ENCODE measurements around the gene BBS10.
A peak's percentile ranks its signal among the peaks of the same experiment; 100 is the strongest.
"Not testable (repeated sequence)": the region's sequence is repeated elsewhere in the genome, so short reads cannot be mapped to it uniquely, and the experiment has no call there.

Gene BBS10

DNA sequence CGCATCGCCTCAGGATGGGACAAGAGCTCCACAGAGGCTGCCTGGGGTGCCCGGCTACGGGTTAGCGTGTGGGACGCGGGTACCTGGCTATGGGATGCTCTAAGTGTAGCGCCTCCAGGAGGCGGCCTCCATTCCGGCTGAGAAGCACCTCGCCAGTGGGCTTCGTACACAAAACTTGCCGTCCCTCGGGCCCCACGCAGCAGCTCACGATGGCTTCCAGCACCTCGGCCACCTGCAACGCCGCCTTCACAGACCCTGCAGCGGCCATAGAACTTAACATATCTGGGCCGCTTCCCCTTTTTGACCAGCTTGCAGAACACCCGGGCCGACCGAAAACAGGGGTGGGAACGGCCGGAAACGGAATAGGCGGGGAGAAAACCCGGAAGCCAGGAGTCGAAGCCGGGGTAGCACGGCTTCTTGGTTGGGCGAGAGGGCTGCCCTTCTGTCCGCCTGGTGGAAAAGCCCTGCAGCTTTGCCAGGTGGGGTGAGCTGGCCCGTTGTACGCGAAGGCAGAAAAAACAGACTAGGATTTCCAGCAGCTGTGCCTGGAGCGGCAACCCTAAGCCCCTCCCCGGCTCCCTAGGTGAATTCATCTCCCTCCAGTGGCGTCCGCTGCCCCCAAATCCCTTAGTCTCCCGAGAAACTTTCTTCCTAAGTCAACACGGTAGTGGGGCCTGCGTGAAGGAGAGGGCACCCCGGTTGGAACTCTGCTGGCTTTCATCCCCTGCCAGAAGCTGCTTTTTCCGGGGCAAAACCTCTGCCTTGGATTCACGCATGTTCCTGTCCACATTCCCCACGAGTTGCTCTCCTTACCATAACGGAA lies at the start of gene BBS10:
Gene BBS10 (minus strand): TSS at position 337 of the 823 bp plus-strand sequence. CDS start 57 bp downstream, at position 280.
- peak; percentile 93 for DNase-seq

DNA sequence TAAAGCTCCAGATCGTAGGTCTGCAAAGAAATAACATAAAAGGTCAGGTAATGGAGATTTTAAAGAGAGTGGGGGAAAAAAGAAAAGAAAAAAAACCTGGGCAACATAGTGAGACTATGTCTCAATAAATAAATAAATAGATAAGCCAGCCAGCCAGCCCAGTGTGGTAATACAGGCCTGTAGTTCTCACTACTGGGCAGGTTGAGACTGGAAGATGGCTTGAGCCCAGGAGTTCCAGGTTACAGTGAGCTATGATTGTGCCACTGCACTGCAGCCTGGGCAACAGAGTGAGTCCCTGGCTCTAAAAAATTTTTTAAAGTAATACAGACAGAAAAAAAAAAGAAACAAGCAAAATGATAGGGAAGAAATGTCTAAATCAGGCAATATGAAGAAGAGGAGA lies 43.2 kb upstream of the BBS10 start:
- DNase-seq = no peak

DNA sequence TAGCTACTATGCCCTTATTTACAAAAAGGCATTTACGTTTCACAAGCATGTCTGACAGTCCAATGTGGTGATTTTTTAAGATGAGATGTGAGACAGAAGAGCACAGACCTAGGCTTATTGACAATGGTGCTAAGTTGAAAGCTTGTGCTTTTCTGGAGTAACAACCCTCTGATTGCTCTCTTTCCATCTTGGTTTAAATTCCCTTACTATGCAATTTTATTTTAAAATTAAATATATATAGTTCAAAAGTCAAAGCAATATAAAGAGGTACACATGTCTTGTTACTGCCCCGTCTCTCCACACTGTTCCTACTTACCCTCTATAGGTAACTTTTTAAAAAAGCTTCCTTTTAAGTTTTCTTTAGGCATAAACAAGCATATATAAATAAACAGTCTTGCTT lies 39.4 kb upstream of the BBS10 start:
- DNase-seq = no peak

DNA sequence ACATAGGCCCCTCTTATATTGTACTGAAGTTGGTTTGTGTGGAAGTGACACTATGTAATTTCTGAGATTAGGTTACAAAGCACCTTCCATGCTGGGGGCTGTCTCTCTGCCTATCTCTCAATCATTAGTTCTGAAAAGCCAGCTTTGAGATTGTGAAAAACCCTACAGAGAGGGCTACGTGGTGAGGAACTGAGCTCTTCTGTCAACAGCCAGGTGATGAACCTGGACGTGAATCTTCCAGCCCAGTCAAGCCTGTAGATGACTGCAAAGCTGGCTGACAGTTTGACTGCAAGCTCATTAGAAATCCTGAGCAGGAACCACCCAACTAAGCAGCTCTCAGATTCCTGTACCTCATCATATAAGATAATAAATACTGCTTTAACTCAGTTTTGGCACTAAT lies 36.3 kb upstream of the BBS10 start:
- DNase-seq = no peak

DNA sequence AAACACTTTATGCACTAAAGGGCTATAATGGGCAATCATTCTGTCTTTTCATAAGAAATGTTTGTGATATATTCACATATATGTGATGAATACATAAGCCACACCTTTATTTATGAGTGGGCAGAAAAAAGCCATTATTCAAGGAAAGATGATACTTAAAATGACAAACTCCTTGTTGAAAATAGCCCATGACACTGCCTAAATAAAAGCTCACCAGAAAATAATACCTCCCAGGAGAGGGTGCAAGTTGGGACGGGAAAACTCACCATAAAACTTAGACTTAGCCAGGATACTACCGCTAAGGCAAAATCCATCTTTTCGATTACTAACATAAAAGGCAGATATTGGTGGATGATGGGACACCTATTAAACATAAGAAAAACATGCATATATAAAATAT lies 35.8 kb upstream of the BBS10 start:
- no peak for DNase-seq

DNA sequence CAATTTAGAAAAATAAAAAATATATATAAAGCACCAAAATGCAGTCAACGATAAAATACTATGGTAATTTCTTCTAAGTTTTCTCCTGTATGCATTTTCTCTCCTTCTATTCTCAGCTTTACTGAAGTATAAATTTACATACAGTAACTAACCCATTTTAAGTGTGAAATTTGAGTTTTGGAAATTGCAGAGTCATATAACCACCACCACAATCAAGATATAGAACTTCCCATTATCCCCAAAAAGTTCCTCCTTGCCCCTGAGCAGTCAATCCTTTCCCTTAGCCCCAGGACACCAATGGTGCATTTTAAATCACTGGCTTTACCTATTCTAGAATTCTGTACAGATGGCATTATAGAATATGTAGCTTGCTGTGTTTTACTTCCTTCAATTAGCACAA lies 31.0 kb upstream of the BBS10 start:
- DNase-seq = no peak

DNA sequence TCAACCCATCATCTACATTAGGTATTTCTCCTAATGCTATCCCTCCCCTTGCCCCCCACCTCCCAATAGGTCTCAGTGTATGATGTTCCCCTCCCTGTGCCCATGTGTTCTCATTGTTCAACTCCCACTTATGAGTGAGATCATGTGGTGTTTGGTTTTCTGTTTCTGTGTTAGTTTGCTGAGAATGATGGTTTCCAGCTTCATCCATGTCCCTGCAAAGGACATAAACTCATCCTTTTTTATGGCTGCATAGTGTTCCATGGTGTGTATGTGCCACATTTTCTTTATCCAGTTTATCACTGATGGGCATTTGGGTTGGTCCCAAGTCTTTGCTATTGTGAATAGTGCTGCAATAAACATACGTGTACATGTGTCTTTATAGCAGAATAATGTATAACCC lies 28.7 kb upstream of the BBS10 start:
- DNase-seq = not testable (repeated sequence)

DNA sequence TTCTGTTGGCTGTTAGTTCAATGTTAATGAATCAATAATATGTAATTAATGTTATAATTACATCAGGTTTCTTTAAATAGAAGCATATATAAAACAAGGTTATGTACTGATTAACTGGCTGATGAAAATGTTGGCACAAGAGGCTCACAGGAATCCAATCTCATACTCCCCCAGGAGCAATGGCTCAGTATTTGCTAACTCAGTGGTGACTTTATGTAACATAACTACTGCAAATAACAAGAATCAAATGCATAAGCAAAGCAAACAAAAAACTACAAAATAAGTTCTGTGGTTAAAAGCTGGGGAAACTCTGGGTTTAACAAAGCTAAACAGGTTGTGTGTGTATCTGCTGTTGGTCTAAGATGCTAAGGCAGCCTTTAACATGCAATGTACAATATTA lies 27.7 kb upstream of the BBS10 start:
- DNase-seq = no peak

DNA sequence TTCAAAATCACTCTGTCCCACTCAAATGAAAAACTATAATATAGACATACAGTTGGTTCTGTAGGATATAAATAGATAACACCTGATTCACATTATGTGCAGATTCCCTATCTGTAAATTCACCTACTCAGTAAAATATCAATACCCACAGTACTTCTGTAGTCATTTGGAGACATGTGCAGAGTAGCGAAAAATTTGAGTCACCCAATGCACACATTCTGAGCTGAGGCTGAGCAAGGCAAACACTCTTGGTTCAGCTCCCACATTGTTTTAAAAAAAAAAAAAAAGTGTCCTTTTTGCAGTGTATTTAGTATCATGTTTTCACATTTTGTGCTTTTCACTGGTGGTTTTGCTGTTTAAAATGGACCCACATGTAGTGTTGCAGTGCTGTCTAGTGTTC lies 27.3 kb upstream of the BBS10 start:
- DNase-seq = peak; percentile 52

DNA sequence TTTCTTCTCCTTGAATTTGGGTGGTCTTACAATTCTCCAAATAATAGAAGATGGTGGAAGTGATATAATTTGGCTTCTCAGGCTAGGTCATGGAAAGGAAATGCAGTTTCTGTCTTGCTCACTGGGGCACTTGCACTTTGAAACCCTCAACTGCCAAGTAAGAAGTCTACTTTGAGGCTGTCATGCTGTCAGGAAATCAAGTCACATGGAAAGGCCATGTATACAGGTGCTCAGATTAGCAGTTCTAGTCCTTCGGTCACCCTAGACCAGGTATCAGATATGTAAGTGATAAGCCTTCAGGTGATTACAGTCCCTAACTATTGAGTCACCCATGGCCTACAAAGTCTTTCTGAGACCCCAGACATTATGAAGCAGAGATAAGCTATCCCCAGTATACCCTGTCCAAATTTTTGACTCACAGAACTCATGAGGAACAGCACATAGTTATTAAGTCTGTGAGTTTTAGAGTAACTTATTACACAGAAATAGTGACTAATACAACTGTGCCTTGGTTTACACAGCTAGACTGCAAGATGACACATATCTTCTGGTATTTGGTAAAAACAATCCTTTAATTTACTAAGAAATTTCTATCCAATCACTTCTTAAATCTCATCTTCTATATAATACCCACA lies 26.3 kb upstream of the BBS10 start:
- DNase-seq = peak; percentile 61

DNA sequence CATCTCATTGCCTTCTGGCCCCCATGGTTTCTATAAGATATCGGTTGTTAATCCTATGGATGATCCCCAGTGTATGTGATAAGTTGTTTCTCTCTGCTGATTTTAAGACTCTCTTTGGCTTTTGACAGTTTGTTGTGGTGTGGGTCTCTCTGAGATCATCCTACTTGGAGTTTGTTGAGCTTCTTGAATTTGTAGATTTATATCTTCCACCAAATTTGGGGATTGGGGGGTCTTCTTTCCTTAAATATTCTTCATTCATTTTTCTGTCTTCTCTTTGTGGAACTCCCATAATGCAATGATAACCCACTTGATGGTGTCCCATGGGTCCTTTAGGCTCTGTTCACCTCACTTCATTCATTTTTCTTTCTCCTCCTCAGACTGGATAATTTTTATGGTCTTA lies 20.0 kb upstream of the BBS10 start:
- DNase-seq = no peak

DNA sequence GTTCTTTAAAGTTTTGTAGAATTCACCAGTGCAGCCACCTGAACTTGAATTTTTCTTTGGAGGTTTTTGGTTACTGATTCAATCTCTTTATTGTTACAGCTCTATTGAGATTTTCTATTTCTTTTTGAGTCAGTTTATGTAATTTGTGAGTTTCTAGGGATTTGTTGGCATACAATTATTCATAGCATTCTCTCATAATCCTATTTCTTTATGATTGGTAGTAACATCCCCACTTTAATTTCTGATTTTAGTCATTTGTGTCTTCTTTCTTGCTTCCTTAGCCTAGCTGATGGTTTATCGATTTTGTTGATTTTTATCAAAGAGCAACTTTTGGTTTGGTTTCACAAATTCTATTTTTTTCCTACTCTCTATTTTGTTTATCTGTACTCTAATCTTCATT lies 17.9 kb upstream of the BBS10 start:
- DNase-seq = peak; percentile 27

DNA sequence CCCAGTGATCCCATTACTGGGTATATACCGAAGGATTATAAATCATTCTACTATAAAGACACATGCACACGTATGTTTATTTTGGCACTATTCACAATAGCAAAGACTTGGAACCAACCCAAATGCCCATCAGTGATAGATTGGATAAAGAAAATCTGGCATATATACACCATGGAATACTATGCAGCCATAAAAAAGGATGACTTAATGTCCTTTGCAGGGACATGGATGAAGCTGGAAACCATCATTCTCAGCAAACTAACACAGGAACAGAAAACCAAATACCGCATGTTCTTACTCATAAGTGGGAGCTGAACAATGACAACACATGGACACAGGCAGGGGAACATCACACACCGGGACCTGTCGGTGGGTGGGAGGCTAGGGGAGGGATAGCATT lies 15.9 kb upstream of the BBS10 start:
- DNase-seq = not testable (repeated sequence)

DNA sequence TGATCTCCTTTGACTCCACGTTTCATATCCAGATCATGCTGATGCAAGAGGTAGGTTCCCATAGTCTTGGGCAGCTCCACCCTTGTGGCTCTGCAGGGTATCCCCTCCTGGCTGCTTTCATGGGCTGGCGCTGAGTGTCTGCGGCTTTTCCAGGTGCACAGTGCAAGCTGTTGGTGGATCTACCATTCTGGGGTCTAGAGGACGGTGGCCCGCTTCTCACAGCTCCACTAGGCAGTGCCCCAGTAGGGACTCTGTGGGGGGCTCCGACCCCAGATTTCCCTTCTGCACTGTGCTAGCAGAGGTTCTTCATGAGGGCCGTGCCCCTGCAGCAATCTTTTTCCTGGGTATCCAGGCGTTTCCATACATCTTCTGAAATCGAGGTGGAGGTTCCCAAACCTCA lies 12.1 kb upstream of the BBS10 start:
- no peak for DNase-seq

DNA sequence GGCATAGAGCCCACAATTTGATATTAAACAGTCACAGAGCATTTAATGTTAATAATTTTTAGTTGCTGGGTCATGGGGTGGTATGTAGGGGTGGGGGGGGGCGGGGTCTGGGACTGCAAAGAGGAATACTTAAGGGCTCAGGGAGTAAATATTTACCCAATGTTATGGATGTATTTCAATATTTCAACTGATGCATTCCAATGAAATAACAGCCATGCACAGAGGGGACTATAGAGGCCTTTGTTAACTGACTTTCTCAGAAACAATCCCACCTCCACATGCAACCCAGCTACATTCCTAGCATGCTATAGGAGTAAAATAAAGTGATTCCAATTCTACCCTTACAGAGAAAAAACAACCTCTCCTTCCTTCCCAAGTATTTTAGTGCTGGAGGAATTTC lies 7.9 kb upstream of the BBS10 start:
- DNase-seq = no peak

DNA sequence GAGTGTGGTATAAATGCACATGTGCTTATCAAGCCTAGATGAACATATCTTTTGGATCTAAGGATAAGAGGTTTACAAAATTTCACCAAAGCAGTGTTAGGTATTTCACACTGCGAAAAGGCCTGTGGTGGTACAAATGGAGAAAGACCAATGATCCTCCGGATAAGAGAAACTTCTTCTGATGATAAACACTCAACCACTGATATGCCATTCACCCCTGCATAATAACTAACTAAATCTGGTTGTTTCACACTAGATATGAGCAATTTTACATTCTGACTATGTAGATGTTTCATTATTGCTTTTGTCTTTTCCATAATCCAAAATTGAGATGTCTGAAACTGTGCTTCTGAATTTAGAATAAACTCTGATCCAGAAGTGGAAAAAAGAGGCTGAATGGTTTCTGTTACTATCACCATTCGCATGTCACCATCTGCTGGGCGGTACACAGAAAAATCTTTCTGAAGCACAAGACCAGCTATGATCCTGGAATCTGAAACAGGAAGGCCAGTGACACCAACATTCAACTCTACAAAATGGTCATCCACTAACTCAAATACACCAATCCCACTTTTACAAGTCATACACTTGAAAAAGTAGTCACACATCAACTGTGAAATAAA lies 1.3 kb downstream of the BBS10 start:
- peak; percentile 68 for DNase-seq

DNA sequence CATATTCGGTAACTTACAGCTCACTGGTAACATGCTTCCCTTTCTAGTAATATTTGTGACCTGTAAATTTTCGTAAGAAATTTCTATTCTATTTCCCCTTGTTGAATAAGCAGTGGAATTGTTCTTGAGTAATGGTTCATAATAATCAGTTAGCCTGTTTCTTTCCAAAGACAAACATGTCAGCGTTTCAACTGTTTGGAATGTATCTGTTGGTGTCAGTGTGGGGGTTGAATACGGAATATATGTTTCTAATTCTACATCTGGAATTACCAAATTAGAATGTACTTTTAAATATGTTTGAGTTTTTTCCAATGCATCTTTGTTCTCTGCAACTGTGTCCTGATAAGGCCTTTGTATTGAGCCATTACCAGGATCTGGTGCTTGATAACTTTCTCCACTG lies 2.0 kb downstream of the BBS10 start:
- no peak for DNase-seq

DNA sequence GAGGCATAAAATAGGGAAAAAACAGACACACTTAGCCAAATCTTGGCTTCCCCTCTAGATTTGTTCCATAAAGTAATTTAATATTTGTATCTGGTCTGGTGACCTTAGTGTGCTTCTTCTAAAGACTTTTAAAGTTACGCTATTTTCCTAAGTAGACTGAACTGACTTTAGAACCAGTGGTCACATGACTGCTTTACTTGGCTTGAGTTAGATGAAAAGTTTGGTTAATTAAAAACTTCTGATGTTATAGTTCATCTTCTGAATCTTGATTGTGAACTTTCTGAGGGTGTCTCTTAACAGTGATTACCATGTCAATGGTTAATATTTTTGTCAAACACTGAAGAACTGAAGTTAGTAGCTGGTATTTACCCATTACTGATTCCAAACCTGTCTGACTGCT lies 2.6 kb downstream of the BBS10 start:
- DNase-seq = no peak

DNA sequence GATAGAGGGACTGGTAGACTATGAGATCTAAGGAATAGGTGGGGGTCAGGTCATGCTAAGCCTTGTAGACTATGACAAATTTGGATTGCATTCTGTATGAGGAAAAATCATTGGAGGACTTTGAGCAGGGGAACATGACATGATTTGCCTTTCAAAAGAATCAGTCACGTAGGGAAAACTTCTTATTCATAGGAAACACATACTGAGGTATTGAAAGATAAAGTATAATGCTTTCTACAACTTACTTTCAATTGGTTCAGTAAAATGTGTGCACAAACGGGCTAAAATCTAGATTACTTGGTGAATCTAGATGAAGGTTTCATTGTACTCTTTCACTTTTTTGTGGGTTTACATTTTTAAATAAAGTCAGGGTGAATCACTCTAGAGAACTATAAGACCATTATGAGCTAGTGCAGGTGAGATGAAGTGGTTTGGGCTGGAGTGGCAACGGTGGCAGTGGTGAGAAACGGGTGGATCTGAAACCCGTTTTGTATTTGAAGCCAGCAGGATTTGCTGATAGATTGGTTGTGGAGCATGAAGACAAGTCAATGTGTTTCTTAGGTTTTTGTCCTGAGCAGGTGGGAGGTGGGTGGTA lies 6.7 kb downstream of the BBS10 start:
- no peak for DNase-seq

DNA sequence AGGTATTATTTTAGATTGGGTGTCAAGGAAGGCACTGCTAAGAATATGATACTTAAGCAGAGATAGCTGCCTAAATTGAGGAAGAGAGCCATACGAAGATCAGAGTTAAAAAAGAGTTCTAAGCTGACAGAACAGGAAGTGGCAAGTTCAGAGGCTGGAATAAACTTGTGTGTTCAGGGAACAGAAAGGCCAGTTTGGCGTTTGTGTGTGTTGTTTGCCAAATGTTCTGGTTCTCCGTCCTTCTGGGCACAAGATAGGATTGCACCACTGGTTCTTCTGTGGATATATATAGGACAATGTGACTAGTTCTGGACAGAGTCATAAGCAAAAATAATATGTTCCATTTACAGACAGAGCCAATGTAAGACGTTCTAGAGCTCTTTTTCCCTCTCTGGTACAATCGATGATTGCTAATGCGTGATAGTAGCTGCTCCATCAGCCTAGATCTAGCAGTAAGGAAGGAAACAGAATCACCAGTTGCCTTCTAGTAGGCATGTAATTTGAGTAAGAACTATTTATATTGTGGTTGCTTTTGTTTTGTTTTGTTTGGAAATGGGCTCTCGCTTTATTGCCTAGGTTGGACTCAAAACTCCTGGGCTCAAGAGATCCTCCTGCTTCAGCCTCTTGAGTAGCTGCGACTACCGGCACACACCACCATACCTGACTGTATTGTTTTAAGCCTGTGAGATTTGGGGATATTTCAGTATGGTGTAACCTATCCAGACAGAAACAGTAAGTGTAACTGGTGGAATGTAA lies 7.4 kb downstream of the BBS10 start:
- no peak for DNase-seq

DNA sequence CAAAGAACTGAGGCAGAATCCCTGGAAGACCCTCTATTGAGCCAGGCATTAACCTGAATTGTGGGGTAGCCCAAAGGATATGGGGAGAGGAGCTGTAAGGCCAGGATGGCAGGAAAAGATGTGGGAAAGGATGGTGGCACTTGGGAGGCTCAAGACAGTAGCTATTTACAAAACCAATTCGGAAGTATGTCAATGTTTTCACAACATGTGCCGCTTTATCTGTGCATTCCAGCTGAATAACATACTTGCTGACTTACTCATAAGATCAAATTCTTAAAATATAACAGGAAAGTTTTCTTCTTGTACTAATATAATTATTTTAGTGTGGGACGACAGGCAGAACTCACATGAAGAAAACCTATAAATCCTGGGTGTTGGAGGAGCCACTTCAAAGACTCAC lies 10.6 kb downstream of the BBS10 start:
- no peak for DNase-seq

DNA sequence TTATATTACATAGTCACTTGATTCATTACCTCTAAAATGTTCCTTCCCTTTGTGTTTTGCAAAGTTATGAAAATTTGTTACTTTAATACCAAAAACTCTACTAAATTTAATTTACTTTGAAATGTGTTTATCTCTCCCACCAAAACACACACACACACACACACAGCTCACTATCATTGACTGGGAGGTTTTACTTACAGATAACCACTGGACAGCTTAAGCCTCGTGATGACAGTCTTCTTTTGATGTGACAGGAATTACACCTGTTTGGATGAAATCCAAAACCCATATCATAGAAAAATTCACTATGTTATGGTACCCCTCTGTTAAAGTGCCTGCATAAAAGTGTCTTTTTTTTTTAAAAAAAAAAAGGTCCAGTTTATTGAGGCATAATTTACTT lies 15.6 kb downstream of the BBS10 start:
- no peak for DNase-seq

DNA sequence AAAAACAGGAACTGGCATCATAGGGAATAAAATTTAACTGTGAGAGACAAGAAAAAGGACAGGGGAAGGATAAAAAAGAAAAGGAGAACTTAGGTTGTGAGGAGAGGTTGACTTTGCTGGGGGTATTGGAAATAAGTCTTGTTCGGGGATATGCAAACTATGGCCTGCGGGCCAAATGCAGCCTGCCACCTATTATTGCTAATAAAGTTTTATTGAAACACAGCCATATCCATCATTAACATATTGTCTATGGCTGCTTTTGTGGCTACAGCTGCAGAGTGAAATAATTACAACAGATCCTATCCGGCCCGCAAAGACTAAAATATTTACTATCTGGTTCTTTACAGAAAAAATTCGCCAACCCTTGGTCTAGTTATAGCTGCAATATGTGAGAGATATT lies 18.6 kb downstream of the BBS10 start:
- no peak for DNase-seq
